ENCODE data around the gene TMEM215.

TMEM215 gene

GRCh38 chr9:32832346-32832745 is 49.0 kb downstream of the TMEM215 start:
- in situ Hi-C loops (cut with MboI; ENCODE audit: low sequenced_read_pairs), result no loop called here
